ENCODE measurements around the gene OGG1. TPM values are rescaled to one million over a fixed set of nuclear protein-coding genes. Genes with fewer than 3 reads are reported as not detected.

Gene OGG1
- total RNA-seq, 1 experiment from 2014 or later, result 9.6 TPM

DNA sequence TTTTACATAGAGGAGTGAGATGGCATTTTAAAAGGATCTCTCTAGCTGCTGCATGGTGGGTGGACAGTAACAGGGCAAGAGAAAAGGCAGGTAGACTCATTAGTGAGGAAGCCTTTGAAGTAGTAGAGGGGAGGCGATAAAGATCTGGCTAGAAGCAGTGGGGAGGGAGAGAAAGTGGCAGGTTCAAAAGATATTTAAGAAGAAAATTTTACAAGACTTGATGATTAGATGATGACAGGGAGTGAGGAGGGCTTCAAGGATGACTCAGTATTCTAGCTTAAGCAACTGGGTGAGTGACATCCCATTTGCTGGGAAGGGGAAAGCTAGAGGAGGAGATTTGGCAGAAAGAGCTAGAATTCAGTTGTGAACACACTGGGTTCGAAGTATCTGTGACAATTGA, 22.0 kb upstream of the OGG1 start:
- peak; percentile 40 for DNase-seq (ENCODE audit: low read depth)

DNA sequence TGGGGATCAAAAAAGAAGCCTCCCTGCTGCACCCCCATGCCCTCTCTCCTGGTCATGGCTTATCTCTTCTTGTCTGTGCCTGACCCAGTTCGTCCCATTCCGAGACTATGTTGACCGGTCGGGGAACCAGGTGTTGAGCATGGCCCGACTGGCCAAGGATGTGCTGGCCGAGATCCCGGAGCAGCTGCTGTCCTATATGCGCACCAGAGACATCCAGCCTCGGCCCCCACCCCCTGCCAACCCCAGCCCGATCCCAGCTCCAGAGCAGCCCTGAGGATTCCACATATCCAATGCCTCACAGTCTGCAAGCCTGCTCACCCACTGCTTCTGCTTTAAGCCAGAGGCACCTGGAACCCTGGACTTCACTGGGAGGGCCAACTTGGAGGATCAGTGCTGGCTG, 20.3 kb upstream of the OGG1 start:
- no peak for DNase-seq (ENCODE audit: low read depth)

DNA sequence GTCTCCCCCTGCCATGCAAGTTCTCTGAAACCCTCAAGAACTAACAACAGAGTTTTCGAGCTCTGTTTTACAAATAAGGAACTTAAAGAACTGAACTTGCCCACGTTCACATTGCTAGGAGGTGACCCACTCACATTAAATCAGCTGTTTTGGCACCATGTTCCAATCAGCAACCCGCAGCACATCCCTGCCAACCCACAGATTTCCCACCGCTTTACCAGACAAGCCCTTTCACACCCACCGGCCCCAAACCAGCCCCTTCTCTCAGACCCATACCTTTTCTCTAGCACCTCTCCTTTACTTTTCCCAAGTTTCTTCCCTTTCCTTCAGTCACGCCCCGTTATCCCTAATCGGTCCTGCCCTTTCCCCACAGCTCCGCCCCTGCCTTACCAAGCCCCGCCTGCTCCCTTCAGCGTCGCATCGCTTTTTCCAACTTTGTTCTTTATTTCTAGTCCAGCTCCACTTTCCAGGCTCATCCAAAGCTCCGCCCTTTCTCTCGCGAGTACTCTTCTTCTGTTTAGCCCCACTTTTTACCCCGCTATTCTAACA, 19.0 kb upstream of the OGG1 start:
- DNase-seq (ENCODE audit: low read depth), result no peak

DNA sequence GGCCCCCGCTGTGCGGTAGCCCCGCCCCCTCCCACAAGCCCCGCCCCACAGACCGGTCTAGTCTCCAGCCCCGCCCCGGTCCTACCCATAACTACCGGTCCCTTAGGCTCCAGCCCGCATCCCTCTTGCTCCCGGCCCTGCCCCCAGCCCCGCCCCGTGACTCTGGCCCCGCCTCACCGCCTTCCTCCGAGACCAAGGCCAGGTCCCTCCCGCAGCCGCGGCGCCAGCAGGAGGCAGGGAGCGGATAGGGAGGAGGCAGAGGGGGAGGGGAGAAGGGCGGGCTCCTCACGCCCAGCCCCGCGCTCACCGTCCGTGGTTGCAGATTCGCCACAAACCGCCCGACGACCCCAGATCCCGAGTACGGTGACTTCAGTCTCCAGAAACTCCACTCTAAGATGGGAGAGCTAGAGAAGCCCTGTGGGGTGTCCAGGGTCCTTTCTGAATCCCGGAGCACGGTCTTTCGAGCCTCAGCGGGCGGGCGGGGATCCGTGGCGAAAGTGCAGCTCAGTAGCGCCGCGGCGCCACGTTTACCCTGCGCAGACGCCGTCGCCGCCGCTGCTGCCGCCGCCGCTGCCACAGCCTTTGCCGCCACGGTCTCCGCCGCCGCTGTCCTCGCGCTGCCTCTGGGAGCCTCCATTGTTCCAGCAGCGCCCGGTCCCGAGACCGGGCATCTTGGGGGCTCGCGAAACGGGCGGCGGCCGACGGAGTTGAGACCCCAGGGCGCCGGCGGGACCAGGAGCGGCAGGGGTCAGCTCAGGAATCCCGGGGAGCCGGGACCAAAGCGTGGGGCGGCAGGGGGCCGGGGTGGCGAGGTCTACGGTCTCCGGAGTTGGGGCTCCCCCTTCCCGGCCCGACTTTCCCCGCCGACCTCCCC, 18.3 kb upstream of the OGG1 start, which contains the start of gene BRPF1:
Gene BRPF1, plus strand, starts transcription at position 530 of the 874 bp plus-strand sequence. CDS start 2,406 bp downstream, outside the sequence.
- peak; percentile 96 for DNase-seq (ENCODE audit: low read depth)

DNA sequence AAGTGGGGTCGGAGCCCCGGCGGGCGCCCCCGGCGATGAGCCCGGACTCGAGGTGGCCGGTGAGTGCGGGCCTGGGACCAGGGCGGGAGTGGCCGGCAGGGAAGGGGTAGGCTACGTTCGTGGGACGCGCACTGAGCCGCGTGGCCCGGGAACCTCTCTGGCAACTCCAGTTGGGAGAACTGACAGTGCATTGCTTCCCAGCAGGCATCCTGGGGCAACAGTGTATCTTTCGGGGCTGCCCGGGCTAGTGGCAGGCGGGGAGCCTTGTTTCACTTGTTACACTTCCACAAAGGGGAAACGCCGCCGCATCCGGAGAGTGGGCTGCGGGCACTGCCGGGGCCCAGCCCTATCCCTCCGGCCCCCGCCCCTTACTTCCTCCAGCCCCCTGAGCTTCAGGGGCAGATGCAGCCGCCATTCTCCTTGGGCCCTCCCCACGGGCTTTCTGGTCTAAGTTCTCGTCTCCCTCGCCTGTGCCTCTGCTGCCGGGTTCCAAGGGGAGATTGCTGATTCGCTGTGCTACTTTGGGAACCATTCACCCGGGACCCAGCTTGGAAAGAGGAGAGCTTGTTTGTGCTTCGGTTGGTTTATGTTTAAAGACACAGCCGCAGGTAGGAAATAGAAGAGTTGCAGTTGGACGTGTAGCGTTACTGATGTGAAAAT, 17.5 kb upstream of the OGG1 start:
- DNase-seq (ENCODE audit: low read depth), result no peak

DNA sequence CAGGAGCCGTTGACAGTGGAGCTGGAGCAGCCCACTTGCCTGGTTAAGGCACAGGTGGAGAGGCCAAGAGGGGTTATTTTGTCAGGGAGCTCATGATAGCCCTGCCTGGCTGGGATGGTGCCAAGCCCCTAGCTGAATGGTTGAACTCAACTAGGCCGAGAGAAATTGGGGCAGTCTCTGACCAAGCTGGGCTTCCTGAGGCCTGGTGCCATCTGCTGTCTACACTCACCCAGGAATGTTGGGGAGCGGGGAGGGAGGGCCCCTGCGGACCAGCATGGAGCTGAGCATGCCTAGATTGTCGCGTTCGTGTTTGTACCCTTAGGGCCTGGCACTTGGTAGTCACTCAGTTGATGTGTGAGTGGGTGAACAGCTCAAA, 17.0 kb upstream of the OGG1 start:
- DNase-seq (ENCODE audit: low read depth), result peak; percentile 31

DNA sequence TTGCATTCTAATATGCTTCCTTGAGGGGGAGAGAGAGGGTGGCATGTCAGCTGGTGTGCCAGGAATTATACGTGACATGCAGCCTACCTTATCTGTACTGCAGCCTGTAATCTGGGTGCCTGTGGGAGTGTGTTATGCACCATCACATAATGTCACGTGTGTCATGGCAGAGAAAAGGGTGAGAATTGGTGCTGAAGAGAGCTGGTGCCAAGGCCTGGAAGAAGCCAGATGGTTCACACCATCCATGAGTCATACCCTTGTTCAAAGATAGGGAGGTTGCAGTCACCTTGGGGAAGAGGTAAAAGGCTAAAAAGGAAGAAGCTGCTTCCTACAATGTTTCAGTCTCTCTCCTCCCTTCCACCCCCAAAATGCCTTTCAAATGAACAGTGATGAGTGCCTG, 12.9 kb upstream of the OGG1 start:
- no peak for DNase-seq (ENCODE audit: low read depth)

DNA sequence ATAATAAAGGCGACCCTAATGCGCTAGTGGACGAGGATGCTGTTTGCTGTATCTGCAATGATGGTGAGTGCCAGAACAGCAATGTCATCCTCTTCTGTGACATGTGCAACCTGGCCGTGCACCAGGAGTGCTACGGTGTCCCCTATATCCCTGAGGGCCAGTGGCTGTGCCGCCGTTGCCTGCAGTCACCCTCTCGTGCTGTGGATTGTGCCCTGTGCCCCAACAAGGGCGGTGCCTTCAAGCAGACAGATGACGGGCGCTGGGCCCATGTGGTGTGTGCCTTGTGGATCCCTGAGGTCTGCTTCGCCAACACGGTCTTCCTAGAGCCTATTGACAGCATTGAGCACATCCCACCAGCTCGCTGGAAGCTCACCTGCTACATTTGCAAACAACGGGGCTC, 10.6 kb upstream of the OGG1 start:
- no peak for DNase-seq (ENCODE audit: low read depth)

DNA sequence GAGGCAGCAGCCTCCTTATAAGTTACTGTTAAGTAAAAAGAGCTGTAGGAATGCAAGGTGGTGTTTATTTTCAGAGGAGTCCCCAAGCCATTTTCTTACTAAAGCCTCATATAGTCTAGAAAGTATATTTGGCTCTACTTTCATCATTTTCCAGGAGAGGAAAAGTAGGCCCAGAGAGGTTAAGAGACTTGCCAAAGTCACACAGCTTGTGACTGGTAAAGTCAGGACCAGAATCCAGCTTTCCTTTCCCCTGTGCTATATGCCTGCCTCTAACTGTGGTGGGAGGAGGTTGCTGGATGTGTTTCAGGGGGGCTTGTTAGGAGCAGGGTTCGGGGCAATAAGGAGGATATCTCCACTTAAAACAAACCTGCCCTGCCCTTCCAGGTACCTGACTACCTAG, 7.2 kb upstream of the OGG1 start:
- no peak for DNase-seq (ENCODE audit: low read depth)

DNA sequence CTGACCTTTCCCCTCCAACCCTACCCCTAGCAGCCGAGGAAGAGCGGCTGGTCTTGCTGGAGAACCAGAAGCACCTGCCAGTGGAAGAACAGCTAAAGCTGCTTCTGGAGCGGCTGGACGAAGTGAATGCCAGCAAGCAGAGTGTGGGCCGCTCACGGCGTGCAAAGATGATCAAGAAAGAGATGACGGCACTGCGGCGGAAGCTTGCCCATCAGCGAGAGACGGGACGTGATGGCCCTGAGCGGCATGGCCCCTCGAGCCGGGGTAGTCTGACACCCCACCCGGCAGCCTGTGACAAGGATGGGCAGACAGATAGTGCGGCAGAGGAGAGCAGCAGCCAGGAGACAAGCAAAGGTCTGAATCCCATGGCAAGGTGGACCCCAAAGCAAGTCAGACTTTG, 6.2 kb upstream of the OGG1 start:
- no peak for DNase-seq (ENCODE audit: low read depth)

DNA sequence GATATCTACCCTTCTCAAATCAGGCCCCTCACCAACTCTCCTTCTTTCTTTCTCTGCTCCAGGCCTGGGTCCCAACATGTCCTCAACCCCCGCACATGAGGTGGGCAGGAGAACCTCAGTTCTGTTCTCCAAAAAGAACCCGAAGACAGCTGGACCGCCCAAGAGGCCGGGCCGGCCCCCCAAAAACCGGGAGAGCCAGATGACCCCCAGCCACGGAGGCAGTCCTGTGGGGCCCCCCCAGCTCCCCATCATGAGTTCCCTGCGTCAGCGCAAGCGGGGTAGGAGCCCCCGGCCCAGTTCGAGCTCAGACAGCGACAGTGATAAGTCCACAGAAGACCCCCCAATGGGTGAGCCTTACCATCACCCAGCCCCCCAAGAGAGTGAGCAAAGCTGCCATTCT, 5.6 kb upstream of the OGG1 start:
- DNase-seq (ENCODE audit: low read depth), result no peak

DNA sequence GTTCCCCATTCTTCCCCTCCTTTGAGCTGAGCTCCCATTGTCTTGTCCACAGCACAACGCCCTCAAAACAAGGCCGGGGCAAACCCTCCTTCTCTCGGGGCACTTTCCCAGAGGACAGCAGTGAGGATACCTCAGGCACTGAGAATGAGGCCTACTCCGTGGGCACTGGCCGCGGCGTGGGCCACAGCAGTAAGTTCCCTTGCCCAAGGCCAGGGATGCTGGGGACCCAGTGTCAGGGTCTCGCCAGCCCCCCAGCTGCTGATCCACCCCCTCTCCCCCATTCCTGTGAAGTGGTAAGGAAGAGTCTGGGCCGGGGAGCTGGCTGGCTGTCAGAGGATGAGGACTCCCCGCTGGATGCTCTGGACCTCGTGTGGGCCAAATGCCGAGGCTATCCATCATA, 4.2 kb upstream of the OGG1 start:
- DNase-seq (ENCODE audit: low read depth), result no peak

DNA sequence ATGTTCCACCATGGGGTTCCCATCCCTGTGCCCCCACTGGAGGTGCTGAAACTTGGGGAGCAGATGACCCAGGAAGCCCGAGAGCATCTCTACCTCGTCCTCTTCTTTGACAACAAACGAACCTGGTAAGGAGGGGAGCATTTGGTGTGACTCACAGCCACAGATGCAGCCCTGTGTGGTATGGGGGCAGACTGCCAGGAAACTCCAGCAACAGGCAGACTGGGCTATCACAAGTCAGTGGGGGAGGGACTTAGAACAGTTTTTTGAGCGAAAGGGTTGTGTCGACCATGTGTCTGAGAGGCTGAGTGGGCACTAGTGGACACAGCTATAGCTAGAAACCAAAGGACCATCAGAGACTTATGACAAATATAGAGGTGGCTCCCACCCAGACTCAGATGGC, 3.4 kb upstream of the OGG1 start:
- DNase-seq (ENCODE audit: low read depth), result peak; percentile 69

DNA sequence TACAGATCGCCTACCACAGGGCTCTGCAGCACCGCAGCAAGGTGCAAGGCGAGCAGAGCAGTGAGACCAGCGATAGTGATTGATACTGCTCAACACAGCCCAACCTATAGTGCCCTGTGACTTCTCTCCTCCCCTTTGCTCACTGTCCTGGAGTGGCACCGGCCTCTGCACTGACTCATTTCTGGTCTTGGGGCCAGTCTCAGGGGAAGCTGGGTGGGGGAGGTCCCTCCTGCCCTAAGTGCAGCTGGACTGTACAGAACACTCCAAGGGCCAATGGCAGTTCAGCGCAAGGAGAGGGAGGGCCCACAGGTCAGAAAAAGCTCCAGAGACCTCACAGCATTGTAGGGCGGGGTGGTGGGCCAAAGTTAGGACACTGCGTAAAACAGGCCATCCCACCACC, 2.5 kb upstream of the OGG1 start:
- peak; percentile 60 for DNase-seq (ENCODE audit: low read depth)

DNA sequence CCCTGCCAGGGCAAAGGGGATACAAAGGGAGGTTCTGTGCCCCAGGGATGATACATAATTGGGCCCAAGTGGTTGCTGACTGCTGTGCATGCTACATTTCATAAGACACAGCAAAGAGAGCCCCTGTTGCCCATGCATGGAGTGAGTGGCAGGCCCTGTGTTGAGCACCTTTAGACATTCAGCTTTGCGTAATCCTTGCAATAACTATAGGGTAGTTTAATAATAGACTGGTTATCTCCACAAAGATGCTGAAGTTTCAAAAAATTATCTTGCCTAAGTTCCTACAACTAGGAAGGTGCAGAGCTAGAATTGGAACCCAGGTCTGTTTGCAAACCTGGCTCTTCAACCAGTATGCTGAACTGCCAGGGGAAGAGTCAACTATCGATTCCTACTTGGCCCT, 1.7 kb upstream of the OGG1 start:
- no peak for DNase-seq (ENCODE audit: low read depth)

DNA sequence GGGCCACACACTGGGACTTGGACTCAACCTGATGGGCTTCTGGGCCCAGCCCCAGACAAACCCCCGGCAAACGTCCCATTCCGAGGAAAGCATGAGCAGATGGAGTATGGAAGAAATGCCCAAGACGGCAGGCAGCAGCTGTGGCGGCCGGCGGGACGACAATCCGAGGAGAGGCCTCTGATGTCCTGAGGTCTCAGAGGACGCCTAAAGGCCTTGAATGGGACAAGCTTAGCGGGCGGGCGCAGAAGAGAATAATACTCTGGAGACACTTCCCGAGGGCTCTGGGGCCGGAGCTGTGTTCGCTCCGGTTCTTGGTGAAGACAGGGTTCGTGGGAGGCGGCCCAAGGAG, 482 bp upstream of the OGG1 start:
- no peak for DNase-seq (ENCODE audit: low read depth)

DNA sequence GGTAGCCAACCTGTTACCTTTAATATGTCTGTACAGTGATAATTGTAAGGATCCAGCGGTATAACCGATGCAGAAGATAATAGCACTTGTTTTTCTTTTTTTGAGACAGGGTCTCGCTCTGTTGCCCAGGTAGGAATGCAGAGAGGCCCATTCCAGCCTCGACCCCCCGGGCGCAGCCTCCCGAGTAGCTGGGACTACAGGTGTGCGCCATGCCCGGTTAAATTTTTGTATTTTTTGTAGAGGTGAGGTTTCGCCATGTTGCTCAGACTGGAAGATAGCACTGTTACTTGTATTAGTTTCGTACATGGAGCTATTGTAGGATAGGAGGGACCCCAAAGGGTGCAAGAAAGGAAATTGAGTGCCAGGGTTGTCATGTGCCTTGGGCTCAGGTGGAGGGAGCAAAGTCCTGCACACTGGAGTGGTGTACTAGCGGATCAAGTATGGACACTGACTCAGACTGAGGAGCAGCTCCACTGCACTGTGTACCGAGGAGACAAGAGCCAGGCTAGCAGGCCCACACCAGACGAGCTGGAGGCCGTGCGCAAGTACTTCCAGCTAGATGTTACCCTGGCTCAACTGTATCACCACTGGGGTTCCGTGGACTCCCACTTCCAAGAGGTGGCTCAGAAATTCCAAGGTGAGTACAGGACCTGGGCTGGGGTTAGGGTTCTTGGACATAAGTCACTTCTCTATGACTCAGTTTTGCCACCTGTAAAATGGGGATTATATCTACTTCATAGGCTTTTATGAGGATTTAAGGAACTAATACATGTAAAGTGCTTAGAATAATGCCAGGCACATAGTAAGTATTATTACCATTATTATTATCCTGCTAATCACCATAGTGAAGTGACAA, 1.0 kb downstream of the OGG1 start:
- peak; percentile 22 for DNase-seq (ENCODE audit: low read depth)

DNA sequence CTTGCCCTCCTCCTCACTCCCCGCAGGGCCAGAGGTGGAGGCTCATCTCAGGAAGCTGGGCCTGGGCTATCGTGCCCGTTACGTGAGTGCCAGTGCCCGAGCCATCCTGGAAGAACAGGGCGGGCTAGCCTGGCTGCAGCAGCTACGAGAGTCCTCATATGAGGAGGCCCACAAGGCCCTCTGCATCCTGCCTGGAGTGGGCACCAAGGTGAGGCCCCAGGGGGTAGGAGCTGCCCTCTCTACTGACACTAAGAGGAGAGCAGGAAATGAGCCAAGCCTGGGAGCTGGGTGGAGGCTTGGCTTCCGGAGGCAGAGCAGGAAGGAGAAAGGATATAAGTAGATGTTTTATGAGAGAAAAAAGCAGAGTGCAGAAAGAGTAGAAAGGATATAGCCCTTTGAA, 4.9 kb downstream of the OGG1 start:
- DNase-seq (ENCODE audit: low read depth), result no peak

DNA sequence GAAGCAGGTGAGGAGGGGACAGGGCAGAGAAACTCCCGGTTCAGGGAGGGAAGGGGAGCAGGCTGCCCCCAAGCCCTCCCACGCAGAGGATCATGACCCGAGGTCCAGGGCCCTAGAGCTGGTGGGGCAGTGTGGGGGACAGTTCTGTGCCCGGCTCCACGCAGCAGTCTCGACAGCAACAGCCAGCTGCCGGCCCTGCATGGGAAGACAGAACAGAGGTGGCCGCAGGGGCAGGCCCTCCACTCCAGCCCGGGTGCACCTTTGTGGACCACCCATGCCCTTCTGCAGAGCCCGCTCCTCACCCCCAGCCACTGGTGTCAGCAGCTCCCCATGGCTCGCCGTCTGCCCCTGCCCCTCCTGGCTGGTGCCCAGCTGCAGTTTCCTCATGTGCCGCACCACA, 7.7 kb downstream of the OGG1 start:
- no peak for DNase-seq (ENCODE audit: low read depth)

DNA sequence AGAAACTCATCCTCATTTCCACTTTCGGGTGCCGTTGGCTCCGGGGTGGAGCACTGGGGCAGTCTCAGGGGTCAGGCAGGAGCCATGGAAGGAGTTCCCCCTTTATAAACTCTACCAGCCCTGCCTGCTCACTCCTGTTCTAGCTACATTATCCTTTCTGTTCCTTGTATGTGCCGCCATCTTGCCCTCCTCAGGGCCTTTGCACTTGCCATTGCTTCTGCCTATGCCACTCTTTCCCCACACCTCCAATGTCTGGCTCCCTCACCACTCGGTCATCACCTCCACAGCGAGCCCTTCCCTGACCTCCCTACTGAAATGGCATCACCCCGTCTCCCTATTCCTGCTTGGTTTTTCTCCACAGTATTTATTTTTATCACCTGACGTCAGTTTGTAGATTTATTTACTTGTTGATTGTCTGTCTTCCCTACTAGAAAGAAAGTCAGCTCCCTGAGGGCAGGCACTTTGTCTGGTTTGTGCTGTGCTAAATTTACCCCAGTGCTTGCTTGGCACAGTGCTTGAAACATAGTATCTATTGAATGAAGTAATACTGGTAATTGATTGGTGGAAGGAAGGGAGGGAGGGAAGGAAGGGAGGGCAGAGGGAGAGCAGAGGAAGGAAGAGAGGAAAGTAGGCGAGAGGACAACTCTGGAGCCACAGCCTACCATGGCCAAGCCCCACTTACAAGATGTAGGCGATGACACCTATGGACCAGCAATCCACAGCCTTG, 11.2 kb downstream of the OGG1 start:
- DNase-seq (ENCODE audit: low read depth), result no peak

DNA sequence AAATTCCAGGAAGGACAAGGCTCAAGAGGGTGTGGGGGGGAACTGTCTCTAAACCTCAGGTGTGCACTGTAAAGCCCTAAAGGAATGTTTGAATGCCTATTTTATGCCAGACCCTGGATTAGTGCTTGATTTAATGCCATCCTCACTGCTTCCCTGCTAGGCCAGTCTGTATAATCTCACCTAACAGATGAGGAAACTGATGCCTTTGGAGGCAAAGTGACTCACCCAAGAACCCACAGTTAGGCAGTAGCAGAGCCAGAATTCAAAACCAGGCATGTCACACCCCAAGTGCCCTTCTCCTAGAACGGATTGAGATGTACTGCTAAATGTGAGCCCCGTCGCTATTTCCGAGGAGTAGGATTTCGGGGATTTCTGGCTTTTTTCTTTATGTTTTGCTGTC, 12.2 kb downstream of the OGG1 start:
- DNase-seq (ENCODE audit: low read depth), result no peak

DNA sequence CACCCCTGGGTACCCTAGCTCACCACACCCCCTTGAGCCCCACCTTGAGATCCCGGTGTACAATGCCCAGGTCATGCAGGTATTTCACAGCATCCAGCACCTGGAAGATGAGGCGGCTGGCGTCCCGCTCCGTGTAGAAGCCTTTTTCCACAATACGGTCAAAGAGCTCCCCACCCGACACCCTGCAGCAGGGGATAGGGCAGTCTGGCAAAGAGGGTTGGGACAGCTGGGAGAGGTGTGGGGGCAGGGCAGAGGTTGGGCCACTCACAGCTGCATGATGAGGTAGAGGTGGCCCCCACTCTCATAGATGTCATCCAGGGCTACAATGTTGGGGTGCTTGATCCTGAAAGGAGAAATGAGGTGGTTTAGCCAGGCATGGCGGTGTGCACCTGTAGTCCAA, 13.1 kb downstream of the OGG1 start:
- DNase-seq (ENCODE audit: low read depth), result no peak
